ENCODE data around the gene FTSJ1.

- TF ChIP-seq CTCF (conservative IDR thresholded peaks at IDR 0.05; ENCODE audit: low read depth, low read length) (no peak), EZH2 (IDR thresholded peaks at IDR 0.05; ENCODE audit: low read length, unreplicated experiment) (no peak)
Measured at GRCh38 chrX:48476919-48477318, 920 bp downstream of the FTSJ1 start.

All from PC-3 (cell line).